Gastrocnemius medialis (tissue), 4 donors: ENCODE data around the gene SLITRK1.

Source experiments
- CTCF ChIP-seq, 5 experiments: fragments of 450-650 bp in 3 of 5; fragments of 200-600 bp in 2 of 5; sonication (generic) in 2 of 5; IDR thresholded peaks in 4 of 5; conservative IDR thresholded peaks in 1 of 5; 1 replicate in 4 of 5; 2 replicates in 1 of 5; pipeline ENCODE4 v1.5.1; 2016 to 2019; ENCODE audit warnings: antibody characterized with exemption in 5 of 5, mild to moderate bottlenecking in 3 of 5, moderate library complexity in 3 of 5
- POLR2A ChIP-seq, 2 donors: fragments of 450-650 bp; IDR thresholded peaks; one replicate each; pipeline ENCODE4 v1.6.1; 2017; ENCODE audit warnings: antibody characterized with exemption in 2 of 2, mild to moderate bottlenecking in 2 of 2, moderate library complexity in 2 of 2

- no peak for TF ChIP-seq POLR2A (IDR thresholded peaks at IDR 0.05)
- no peak for TF ChIP-seq CTCF (IDR thresholded peaks at IDR 0.05 in 4 of 5, conservative IDR thresholded peaks at IDR 0.05 in 1 of 5)
Observed at GRCh38 chr13:83829810-83830209, 52.5 kb downstream of the SLITRK1 start.
